Activated CD8-positive, alpha-beta memory T cell treated with anti-CD3 and anti-CD28 coated beads, Interleukin-2, amount 50 U/mL, for 24 hours (primary cell): ENCODE measurements around the gene RAPGEF4.
"Not testable (repeated sequence)": the region's sequence is repeated elsewhere in the genome, so short reads cannot be mapped to it uniquely, and the experiment has no call there.

Experiments used
- DNase-seq: peaks from one replicate; pipeline ENCODE4 v3.0.0-alpha.2; 2020; ENCODE audit errors: extremely low read depth

The RAPGEF4 gene

GRCh38 chr2:172774302-172774701 lies 38.7 kb downstream of the RAPGEF4 start:
- no peak for DNase-seq

- no peak for DNase-seq
These were observed 39.7 kb downstream of the RAPGEF4 start for GRCh38 chr2:172775319-172775718.

- DNase-seq: no peak
These were observed 41.8 kb downstream of the RAPGEF4 start for GRCh38 chr2:172777431-172777830.

- DNase-seq: no peak
These were observed 47.0 kb downstream of the RAPGEF4 start for GRCh38 chr2:172782506-172783164.

GRCh38 chr2:172783165-172783898 lies 47.7 kb downstream of the RAPGEF4 start:
- DNase-seq: no peak

GRCh38 chr2:172788871-172789270 lies 53.2 kb downstream of the RAPGEF4 start:
- DNase-seq: no peak

- DNase-seq: no peak
These were observed 54.8 kb downstream of the RAPGEF4 start for GRCh38 chr2:172790404-172790803.

- DNase-seq: no peak
These were observed 56.3 kb downstream of the RAPGEF4 start for GRCh38 chr2:172791953-172792352.

GRCh38 chr2:172792711-172793110 lies 57.1 kb downstream of the RAPGEF4 start:
- DNase-seq: no peak

- DNase-seq: not testable (repeated sequence)
These were observed 67.7 kb downstream of the RAPGEF4 start for GRCh38 chr2:172803308-172803707.

GRCh38 chr2:172804423-172804822 lies 68.8 kb downstream of the RAPGEF4 start:
- DNase-seq: no peak

- no peak for DNase-seq
These were observed 70.8 kb downstream of the RAPGEF4 start for GRCh38 chr2:172806493-172806892.

- no peak for DNase-seq
These were observed 71.4 kb downstream of the RAPGEF4 start for GRCh38 chr2:172806996-172807395.

GRCh38 chr2:172808156-172808555 lies 72.5 kb downstream of the RAPGEF4 start:
- DNase-seq: no peak

GRCh38 chr2:172811027-172811426 lies 75.4 kb downstream of the RAPGEF4 start:
- no peak for DNase-seq

- DNase-seq: no peak
These were observed 76.6 kb downstream of the RAPGEF4 start for GRCh38 chr2:172812158-172812744.

- no peak for DNase-seq
These were observed 77.8 kb downstream of the RAPGEF4 start for GRCh38 chr2:172813314-172813888.

GRCh38 chr2:172817411-172817810 lies 81.8 kb downstream of the RAPGEF4 start:
- DNase-seq: no peak

- DNase-seq: no peak
These were observed 84.3 kb downstream of the RAPGEF4 start for GRCh38 chr2:172819943-172820342.

- DNase-seq: no peak
These were observed 86.0 kb downstream of the RAPGEF4 start for GRCh38 chr2:172821370-172822338.

- no peak for DNase-seq
These were observed 86.9 kb downstream of the RAPGEF4 start for GRCh38 chr2:172822585-172822984.
